Measurements from ENCODE around the gene SLCO3A1.

SLCO3A1 gene

GRCh38 chr15:91946581-91947292 is 93.2 kb downstream of the SLCO3A1 start:
- Histone ChIP-seq H3K4me3 (ENCODE audit: low read depth, low read length) (no peak overlapping the region), H3K27me3 (no peaks in the 10 kb centered on the region), H3K36me3 (no peaks in the 10 kb centered on the region), H3K4me1 (peaks cover 24% of the 10 kb centered on the region), H3K9me3 (no peaks in the 10 kb centered on the region)
- no peak for DNase-seq
- no peak for TF ChIP-seq CTCF (IDR thresholded peaks at IDR 0.05; ENCODE audit: low read depth, low read length)

GRCh38 chr15:91947293-91947679 is 93.8 kb downstream of the SLCO3A1 start:
- DNase-seq, result no peak
- TF ChIP-seq CTCF (IDR thresholded peaks at IDR 0.05; ENCODE audit: low read depth, low read length), result no peak
- Histone ChIP-seq H3K27me3 (no peaks in the 10 kb centered on the region), H3K4me1 (peaks cover 24% of the 10 kb centered on the region), H3K9me3 (no peaks in the 10 kb centered on the region), H3K4me3 (ENCODE audit: low read depth, low read length) (no peak overlapping the region), H3K36me3 (no peaks in the 10 kb centered on the region)

- no peak overlapping the region for H3K4me3 ChIP-seq (ENCODE audit: low read depth, low read length)
These were observed 94.4 kb downstream of the SLCO3A1 start for GRCh38 chr15:91947683-91948608.

GRCh38 chr15:91949361-91949760 is 95.9 kb downstream of the SLCO3A1 start:
- Histone ChIP-seq H3K4me1 (peaks cover 30% of the 10 kb centered on the region), H3K4me3 (ENCODE audit: low read depth, low read length) (no peak overlapping the region), H3K27me3 (no peaks in the 10 kb centered on the region), H3K36me3 (no peaks in the 10 kb centered on the region), H3K9me3 (no peaks in the 10 kb centered on the region)
- TF ChIP-seq CTCF (IDR thresholded peaks at IDR 0.05; ENCODE audit: low read depth, low read length), result no peak
- no peak for DNase-seq

More at GRCh38 chr15:91947683-91948608, 94.4 kb downstream of the SLCO3A1 start:
- Histone ChIP-seq H3K27me3 (no peaks in the 10 kb centered on the region), H3K4me1 (peaks cover 24% of the 10 kb centered on the region), H3K9me3 (no peaks in the 10 kb centered on the region), H3K36me3 (no peaks in the 10 kb centered on the region)
- no peak for TF ChIP-seq CTCF (IDR thresholded peaks at IDR 0.05; ENCODE audit: low read depth, low read length)
- peak; percentile 21 for DNase-seq

- Histone ChIP-seq H3K4me1 (peaks cover 30% of the 10 kb centered on the region), H3K4me3 (ENCODE audit: low read depth, low read length) (no peak overlapping the region)
These were observed 96.5 kb downstream of the SLCO3A1 start for GRCh38 chr15:91950054-91950453.

More at GRCh38 chr15:91950054-91950453, 96.5 kb downstream of the SLCO3A1 start:
- no peaks in the 10 kb centered on the region for H3K27me3 ChIP-seq
- H3K36me3 ChIP-seq, result no peaks in the 10 kb centered on the region
- no peak for TF ChIP-seq CTCF (IDR thresholded peaks at IDR 0.05; ENCODE audit: low read depth, low read length)
- H3K9me3 ChIP-seq, result no peaks in the 10 kb centered on the region
- no peak for DNase-seq
